Measurements from ENCODE around the gene RPTOR. TPM values are rescaled to one million over a fixed set of nuclear protein-coding genes. Genes with fewer than 3 reads are reported as not detected.
A peak's percentile ranks its signal among the peaks of the same experiment; 100 is the strongest.

Gene RPTOR
- total RNA-seq, 6 donors from 2014 or later, result 26.8 to 109 (median 36.8) TPM

GRCh38 chr17:80947200-80947940, 402.7 kb downstream of the RPTOR start:
- no peak overlapping the region for H3K27ac ChIP-seq
- 91 to 95% methylated on average over 20 to 21 of the region's 21 CpGs for WGBS, 2 donors
- peaks cover 0 to 15% (median 9%) of the 10 kb centered on the region in 4 donors for H3K4me1 ChIP-seq
- H3K36me3 ChIP-seq, result peaks cover 0 to 57% (median 32%) of the 10 kb centered on the region in 4 donors
- H3K27me3 ChIP-seq, result no peaks in the 10 kb centered on the region
- DNase-seq (peak in 1 of 2 donors; percentile 34), ATAC-seq (ENCODE audit: low FRiP score in 2 of 2) (no peak)
- TF ChIP-seq EP300 (IDR thresholded peaks at IDR 0.05), result no peak
- no peak for TF ChIP-seq POLR2AphosphoS5 (IDR thresholded peaks at IDR 0.05)
- TF ChIP-seq POLR2A (IDR thresholded peaks at IDR 0.05), result no peak
- no peak for TF ChIP-seq CTCF (IDR thresholded peaks at IDR 0.05)
- H3K9me3 ChIP-seq, result no peaks in the 10 kb centered on the region
- H3K4me3 ChIP-seq, result no peak overlapping the region

GRCh38 chr17:80948019-80948975, 403.7 kb downstream of the RPTOR start:
- Histone ChIP-seq H3K9me3 (no peaks in the 10 kb centered on the region), H3K27ac (no peak overlapping the region), H3K36me3 (peaks cover 0 to 59% (median 32%) of the 10 kb centered on the region in 4 donors), H3K4me1 (peaks cover 0 to 6% (median 0%) of the 10 kb centered on the region in 4 donors), H3K27me3 (no peaks in the 10 kb centered on the region), H3K4me3 (no peak overlapping the region)
- DNase-seq, result peak in 1 of 2 donors; percentile 78
- TF ChIP-seq POLR2AphosphoS5 (IDR thresholded peaks at IDR 0.05), result no peak
- WGBS, 2 donors, result 80 to 89% methylated on average over 29 to 43 of the region's 48 CpGs
- peak in 1 of 2 donors; percentile 2 for ATAC-seq (ENCODE audit: low FRiP score in 2 of 2)

GRCh38 chr17:80948976-80949450, 404.4 kb downstream of the RPTOR start:
- Histone ChIP-seq H3K27ac (no peak overlapping the region), H3K9me3 (no peaks in the 10 kb centered on the region), H3K36me3 (peaks cover 0 to 65% (median 32%) of the 10 kb centered on the region in 4 donors), H3K4me3 (no peak overlapping the region), H3K27me3 (no peaks in the 10 kb centered on the region), H3K4me1 (peaks cover 0 to 4% (median 0%) of the 10 kb centered on the region in 4 donors)
- no peak for TF ChIP-seq CTCF (IDR thresholded peaks at IDR 0.05)
- TF ChIP-seq POLR2AphosphoS5 (IDR thresholded peaks at IDR 0.05), result no peak
- TF ChIP-seq POLR2A (IDR thresholded peaks at IDR 0.05), result no peak
- no peak for TF ChIP-seq EP300 (IDR thresholded peaks at IDR 0.05)
- WGBS, 2 donors, result 79% methylated on average over 16 of the region's 16 CpGs; no CpG with 5 or more reads in 1 of the 2 donors
- ATAC-seq (ENCODE audit: low FRiP score in 2 of 2) (no peak), DNase-seq (peak in 1 of 2 donors; percentile 59)

- Histone ChIP-seq H3K36me3 (peaks cover 0 to 65% (median 32%) of the 10 kb centered on the region in 4 donors), H3K4me1 (peaks cover 0 to 4% (median 0%) of the 10 kb centered on the region in 4 donors), H3K9me3 (no peaks in the 10 kb centered on the region), H3K4me3 (no peak overlapping the region), H3K27ac (no peak overlapping the region), H3K27me3 (no peaks in the 10 kb centered on the region)
- 90 to 94% methylated on average over 9 to 44 of the region's 44 CpGs for WGBS, 2 donors
- TF ChIP-seq POLR2A (IDR thresholded peaks at IDR 0.05), result no peak
- TF ChIP-seq EP300 (IDR thresholded peaks at IDR 0.05), result no peak
- no peak for TF ChIP-seq CTCF (IDR thresholded peaks at IDR 0.05)
- no peak for TF ChIP-seq POLR2AphosphoS5 (IDR thresholded peaks at IDR 0.05)
- DNase-seq (peak in 1 of 2 donors; percentile 77), ATAC-seq (ENCODE audit: low FRiP score in 2 of 2) (no peak)
Measured at GRCh38 chr17:80949451-80950421, 405.1 kb downstream of the RPTOR start.

Measured in upper lobe of left lung (tissue), 6 donors.